ENCODE data around the gene TSHZ2.

Gene TSHZ2

GRCh38 chr20:53245574-53245973 lies 273.4 kb downstream of the TSHZ2 start:
- TF ChIP-seq CTCF (IDR thresholded peaks at IDR 0.05; ENCODE audit: low read depth, low read length): no peak
- in situ Hi-C loops (cut with HindIII; ENCODE audit: low sequenced_read_pairs): no loop called here
- no peak overlapping the region for H3K4me3 ChIP-seq (ENCODE audit: low read depth, low read length)
- no peak for DNase-seq (ENCODE audit: low read depth, low spot score)

- no peak overlapping the region for H3K4me3 ChIP-seq (ENCODE audit: low read depth, low read length)
- TF ChIP-seq CTCF (IDR thresholded peaks at IDR 0.05; ENCODE audit: low read depth, low read length): no peak
- in situ Hi-C loops (cut with HindIII; ENCODE audit: low sequenced_read_pairs): no loop called here
Observed at GRCh38 chr20:53247468-53248103, 275.4 kb downstream of the TSHZ2 start.

GRCh38 chr20:53250456-53250855 lies 278.3 kb downstream of the TSHZ2 start:
- no peak overlapping the region for H3K4me3 ChIP-seq (ENCODE audit: low read depth, low read length)
- in situ Hi-C loops (cut with HindIII; ENCODE audit: low sequenced_read_pairs): no loop called here
- DNase-seq (ENCODE audit: low read depth, low spot score): no peak
- no peak for TF ChIP-seq CTCF (IDR thresholded peaks at IDR 0.05; ENCODE audit: low read depth, low read length)

More at GRCh38 chr20:53247468-53248103, 275.4 kb downstream of the TSHZ2 start:
- no peak for DNase-seq (ENCODE audit: low read depth, low spot score)

GRCh38 chr20:53252002-53252401 lies 279.8 kb downstream of the TSHZ2 start:
- H3K4me3 ChIP-seq (ENCODE audit: low read depth, low read length): no peak overlapping the region
- in situ Hi-C loops (cut with HindIII; ENCODE audit: low sequenced_read_pairs): no loop called here
- no peak for TF ChIP-seq CTCF (IDR thresholded peaks at IDR 0.05; ENCODE audit: low read depth, low read length)
- DNase-seq (ENCODE audit: low read depth, low spot score): no peak

GRCh38 chr20:53253668-53254067 lies 281.5 kb downstream of the TSHZ2 start:
- no peak for DNase-seq (ENCODE audit: low read depth, low spot score)
- no peak for TF ChIP-seq CTCF (IDR thresholded peaks at IDR 0.05; ENCODE audit: low read depth, low read length)
- no peak overlapping the region for H3K4me3 ChIP-seq (ENCODE audit: low read depth, low read length)
- in situ Hi-C loops (cut with HindIII; ENCODE audit: low sequenced_read_pairs): no loop called here

- TF ChIP-seq CTCF (IDR thresholded peaks at IDR 0.05; ENCODE audit: low read depth, low read length): no peak
- H3K4me3 ChIP-seq (ENCODE audit: low read depth, low read length): no peak overlapping the region
- in situ Hi-C loops (cut with HindIII; ENCODE audit: low sequenced_read_pairs): no loop called here
- DNase-seq (ENCODE audit: low read depth, low spot score): no peak
Observed at GRCh38 chr20:53255102-53255710, 283.0 kb downstream of the TSHZ2 start.
